Measurements from ENCODE around the gene SPOCK3. TPM values are rescaled to one million over a fixed set of nuclear protein-coding genes. Genes with fewer than 3 reads are reported as not detected.

Gene SPOCK3
- total and polyA plus RNA-seq, 2 of the 13 experiments (the other 11 are each of a cell fraction or from before 2014, with no cell fraction given): not detected

GRCh38 chr4:167176723-167177367 is 57.4 kb downstream of the SPOCK3 start (continued):
- TF ChIP-seq, protein P1, sequence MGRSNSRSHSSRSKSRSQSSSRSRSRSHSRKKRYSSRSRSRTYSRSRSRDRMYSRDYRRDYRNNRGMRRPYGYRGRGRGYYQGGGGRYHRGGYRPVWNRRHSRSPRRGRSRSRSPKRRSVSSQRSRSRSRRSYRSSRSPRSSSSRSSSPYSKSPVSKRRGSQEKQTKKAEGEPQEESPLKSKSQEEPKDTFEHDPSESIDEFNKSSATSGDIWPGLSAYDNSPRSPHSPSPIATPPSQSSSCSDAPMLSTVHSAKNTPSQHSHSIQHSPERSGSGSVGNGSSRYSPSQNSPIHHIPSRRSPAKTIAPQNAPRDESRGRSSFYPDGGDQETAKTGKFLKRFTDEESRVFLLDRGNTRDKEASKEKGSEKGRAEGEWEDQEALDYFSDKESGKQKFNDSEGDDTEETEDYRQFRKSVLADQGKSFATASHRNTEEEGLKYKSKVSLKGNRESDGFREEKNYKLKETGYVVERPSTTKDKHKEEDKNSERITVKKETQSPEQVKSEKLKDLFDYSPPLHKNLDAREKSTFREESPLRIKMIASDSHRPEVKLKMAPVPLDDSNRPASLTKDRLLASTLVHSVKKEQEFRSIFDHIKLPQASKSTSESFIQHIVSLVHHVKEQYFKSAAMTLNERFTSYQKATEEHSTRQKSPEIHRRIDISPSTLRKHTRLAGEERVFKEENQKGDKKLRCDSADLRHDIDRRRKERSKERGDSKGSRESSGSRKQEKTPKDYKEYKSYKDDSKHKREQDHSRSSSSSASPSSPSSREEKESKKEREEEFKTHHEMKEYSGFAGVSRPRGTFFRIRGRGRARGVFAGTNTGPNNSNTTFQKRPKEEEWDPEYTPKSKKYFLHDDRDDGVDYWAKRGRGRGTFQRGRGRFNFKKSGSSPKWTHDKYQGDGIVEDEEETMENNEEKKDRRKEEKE (IDR thresholded peaks at IDR 0.05): no peak
- TF ChIP-seq ZZZ3 (CRISPR knock-in tag; IDR thresholded peaks at IDR 0.05; ENCODE audit: borderline replicate concordance) (no peak), ZBTB25 (CRISPR knock-in tag; IDR thresholded peaks at IDR 0.05) (no peak), REXO4 (CRISPR knock-in tag; IDR thresholded peaks at IDR 0.05; ENCODE audit: borderline replicate concordance) (no peak), CENPT (CRISPR knock-in tag; IDR thresholded peaks at IDR 0.05; ENCODE audit: low read depth) (no peak), ZNF274 (CRISPR knock-in tag; IDR thresholded peaks at IDR 0.05) (no peak), JARID2 (CRISPR knock-in tag; IDR thresholded peaks at IDR 0.05; ENCODE audit: insufficient replicate concordance) (no peak), ZNF670 (CRISPR knock-in tag; IDR thresholded peaks at IDR 0.05; ENCODE audit: borderline replicate concordance) (no peak), HNRNPL (IDR thresholded peaks at IDR 0.05; ENCODE audit: low read depth, low read length) (no peak), ZNF337 (CRISPR knock-in tag; IDR thresholded peaks at IDR 0.05; ENCODE audit: borderline replicate concordance, low read depth) (no peak), CSRNP1 (CRISPR knock-in tag; IDR thresholded peaks at IDR 0.05) (no peak), RELA (CRISPR knock-in tag; IDR thresholded peaks at IDR 0.05) (no peak), MYC (CRISPR knock-in tag; IDR thresholded peaks at IDR 0.05; ENCODE audit: borderline replicate concordance) (no peak), YY1 (IDR thresholded peaks at IDR 0.05; ENCODE audit: insufficient read depth, insufficient replicate concordance, low read depth, low read length) (no peak), ZNF264 (CRISPR knock-in tag; IDR thresholded peaks at IDR 0.05) (no peak), ISL2 (CRISPR knock-in tag; IDR thresholded peaks at IDR 0.05) (peak; percentile 47; the same call in 1 of the 2 replicates), TRAFD1 (CRISPR knock-in tag; IDR thresholded peaks at IDR 0.05; ENCODE audit: borderline replicate concordance) (no peak), MLLT10 (CRISPR knock-in tag; IDR thresholded peaks at IDR 0.05) (no peak), RFX5 (IDR thresholded peaks at IDR 0.05; ENCODE audit: low read depth, low read length) (no peak)
- TF ChIP-seq, protein P2, sequence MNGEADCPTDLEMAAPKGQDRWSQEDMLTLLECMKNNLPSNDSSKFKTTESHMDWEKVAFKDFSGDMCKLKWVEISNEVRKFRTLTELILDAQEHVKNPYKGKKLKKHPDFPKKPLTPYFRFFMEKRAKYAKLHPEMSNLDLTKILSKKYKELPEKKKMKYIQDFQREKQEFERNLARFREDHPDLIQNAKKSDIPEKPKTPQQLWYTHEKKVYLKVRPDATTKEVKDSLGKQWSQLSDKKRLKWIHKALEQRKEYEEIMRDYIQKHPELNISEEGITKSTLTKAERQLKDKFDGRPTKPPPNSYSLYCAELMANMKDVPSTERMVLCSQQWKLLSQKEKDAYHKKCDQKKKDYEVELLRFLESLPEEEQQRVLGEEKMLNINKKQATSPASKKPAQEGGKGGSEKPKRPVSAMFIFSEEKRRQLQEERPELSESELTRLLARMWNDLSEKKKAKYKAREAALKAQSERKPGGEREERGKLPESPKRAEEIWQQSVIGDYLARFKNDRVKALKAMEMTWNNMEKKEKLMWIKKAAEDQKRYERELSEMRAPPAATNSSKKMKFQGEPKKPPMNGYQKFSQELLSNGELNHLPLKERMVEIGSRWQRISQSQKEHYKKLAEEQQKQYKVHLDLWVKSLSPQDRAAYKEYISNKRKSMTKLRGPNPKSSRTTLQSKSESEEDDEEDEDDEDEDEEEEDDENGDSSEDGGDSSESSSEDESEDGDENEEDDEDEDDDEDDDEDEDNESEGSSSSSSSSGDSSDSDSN (CRISPR knock-in tag; IDR thresholded peaks at IDR 0.05): no peak
